Kidney epithelial cell (primary cell): ENCODE data around the gene SNX21. TPM values are rescaled to one million over a fixed set of nuclear protein-coding genes. Genes with fewer than 3 reads are reported as not detected.

ENCODE experiments used
- DNase-seq: peaks from one replicate; pipeline ENCODE4 v3.0.0-alpha.2; 2010; ENCODE audit warnings: low read depth
- H3K27me3 ChIP-seq: 2 replicates; pipeline ENCODE4 v1.6.0; 2011; ENCODE audit warnings: low read length; ENCODE audit not compliant: control insufficient read depth, insufficient read depth
- H3K36me3 ChIP-seq: 2 replicates; pipeline ENCODE4 v1.5.1; 2011; ENCODE audit warnings: low read length; ENCODE audit not compliant: control insufficient read depth, insufficient read depth
- H3K4me3 ChIP-seq: 2 replicates; pipeline ENCODE4 v1.5.1; 2011; ENCODE audit warnings: low read depth, mild to moderate bottlenecking, control low read depth, low read length
- CTCF ChIP-seq: IDR thresholded peaks from 2 replicates; pipeline ENCODE4 v1.5.1; 2011; ENCODE audit warnings: mild to moderate bottlenecking, moderate library complexity, low read length, control low read depth, inconsistent platforms; ENCODE audit not compliant: insufficient read depth, poor library complexity, severe bottlenecking
- total RNA-seq: library from RNA; depleted of rRNA; stranded (reverse); fragments of >200 nt; gene quantifications from 2 replicates; pipeline ENCODE4 v1.2.3, GENCODE V29; 2015

SNX21 gene
- total RNA-seq, 1 donor from 2014 or later = 24.7 TPM

GRCh38 chr20:45813489-45813888, 20.1 kb upstream of the SNX21 start:
- no peak for DNase-seq
- Histone ChIP-seq H3K36me3 (peaks cover 5% of the 10 kb centered on the region), H3K27me3 (no peaks in the 10 kb centered on the region), H3K4me3 (peak overlapping the region; percentile 75)
- TF ChIP-seq CTCF = no peak

- TF ChIP-seq CTCF = no peak
- Histone ChIP-seq H3K27me3 (no peaks in the 10 kb centered on the region), H3K36me3 (peaks cover 4% of the 10 kb centered on the region), H3K4me3 (no peak overlapping the region)
- DNase-seq = no peak
These were observed 19.3 kb upstream of the SNX21 start for GRCh38 chr20:45814314-45814713.

- TF ChIP-seq CTCF = no peak
- no peaks in the 10 kb centered on the region for H3K36me3 ChIP-seq
These were observed 16.6 kb upstream of the SNX21 start for GRCh38 chr20:45816951-45817350.

GRCh38 chr20:45817376-45818194, 16.0 kb upstream of the SNX21 start:
- Histone ChIP-seq H3K4me3 (no peak overlapping the region), H3K27me3 (peaks cover 1% of the 10 kb centered on the region), H3K36me3 (no peaks in the 10 kb centered on the region)
- DNase-seq = peak; percentile 86
- TF ChIP-seq CTCF = no peak

More at GRCh38 chr20:45816951-45817350, 16.6 kb upstream of the SNX21 start:
- Histone ChIP-seq H3K4me3 (no peak overlapping the region), H3K27me3 (no peaks in the 10 kb centered on the region)
- DNase-seq = no peak

GRCh38 chr20:45818239-45818638, 15.4 kb upstream of the SNX21 start:
- Histone ChIP-seq H3K27me3 (peaks cover 8% of the 10 kb centered on the region), H3K4me3 (no peak overlapping the region), H3K36me3 (no peaks in the 10 kb centered on the region)
- no peak for DNase-seq
- no peak for TF ChIP-seq CTCF

- Histone ChIP-seq H3K36me3 (no peaks in the 10 kb centered on the region), H3K4me3 (no peak overlapping the region), H3K27me3 (peaks cover 18% of the 10 kb centered on the region)
- no peak for TF ChIP-seq CTCF
- DNase-seq = no peak
These were observed 14.1 kb upstream of the SNX21 start for GRCh38 chr20:45819466-45819865.
